Subcutaneous abdominal adipose tissue (tissue), 5 donors: Measurements from ENCODE around the gene NEMP2.
"Not testable (repeated sequence)": the region's sequence is repeated elsewhere in the genome, so short reads cannot be mapped to it uniquely, and the experiment has no call there.

ENCODE experiments used
- H3K27ac ChIP-seq: one replicate; pipeline ENCODE4 v1.7.0; 2013; ENCODE audit warnings: low read depth, mild to moderate bottlenecking, inconsistent platforms, low read length, moderate library complexity
- H3K27me3 ChIP-seq, 5 donors: one replicate each; pipeline ENCODE4 v1.7.0; 2013; ENCODE audit warnings: low read length in 5 of 5, inconsistent platforms in 1 of 5; ENCODE audit not compliant: control insufficient read depth in 5 of 5, insufficient read depth in 4 of 5
- H3K36me3 ChIP-seq, 5 donors: one replicate each; pipeline ENCODE4 v1.7.0; 2013; ENCODE audit warnings: low read length in 5 of 5; ENCODE audit not compliant: control insufficient read depth in 5 of 5, insufficient read depth in 5 of 5
- H3K4me1 ChIP-seq, 5 donors: one replicate each; pipeline ENCODE4 v1.7.0; 2013; ENCODE audit warnings: low read length in 5 of 5, mild to moderate bottlenecking in 3 of 5, moderate library complexity in 1 of 5; ENCODE audit not compliant: control insufficient read depth in 5 of 5, insufficient read depth in 5 of 5
- H3K4me3 ChIP-seq, 5 donors: one replicate each; pipeline ENCODE4 v1.7.0; 2013; ENCODE audit warnings: low read length in 5 of 5, low read depth in 1 of 5
- H3K9ac ChIP-seq, 5 donors: one replicate each; pipeline ENCODE4 v1.7.0; 2013; ENCODE audit warnings: low read length in 5 of 5, mild to moderate bottlenecking in 4 of 5, moderate library complexity in 3 of 5
- H3K9me3 ChIP-seq, 5 donors: one replicate each; pipeline ENCODE4 v1.7.0; 2013; ENCODE audit warnings: low read length in 5 of 5; ENCODE audit not compliant: control insufficient read depth in 5 of 5
- donor health status: healthy.
- donor health status: healthy.
- donor health status: healthy.
- donor health status: healthy.
- donor health status: healthy.

The NEMP2 gene

DNA sequence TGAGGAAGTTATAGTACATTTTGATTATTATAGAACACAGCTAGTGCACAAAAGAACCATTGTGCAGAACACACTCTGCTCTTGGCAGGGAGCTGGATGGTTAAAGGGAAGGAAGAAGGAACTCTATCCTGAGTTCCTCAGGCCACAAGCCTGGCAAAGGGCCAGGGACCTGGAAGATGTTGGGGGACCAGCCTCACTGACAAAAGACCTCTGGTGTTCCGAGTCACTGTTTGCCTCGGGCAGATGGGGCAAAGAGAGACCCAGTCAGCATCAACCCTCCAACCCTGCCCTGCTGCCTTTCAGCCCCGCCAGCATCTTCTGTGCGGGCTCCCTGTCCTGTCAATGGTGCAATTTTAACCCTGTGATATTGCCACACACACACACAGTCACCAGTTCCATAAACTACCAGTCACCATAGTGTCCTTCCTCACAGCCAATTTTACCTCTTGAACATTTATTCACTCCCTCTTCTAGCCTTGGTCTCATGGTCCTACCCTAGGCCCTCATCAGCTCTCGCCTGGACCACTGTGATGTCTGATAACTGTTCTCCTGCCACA, 21.9 kb downstream of the NEMP2 start:
- H3K27me3 ChIP-seq: no peaks in the 10 kb centered on the region
- peaks cover 0 to 3% (median 0%) of the 10 kb centered on the region in 5 donors for H3K4me1 ChIP-seq
- no peak overlapping the region for H3K4me3 ChIP-seq
- no peaks in the 10 kb centered on the region for H3K9me3 ChIP-seq
- H3K9ac ChIP-seq: no peak overlapping the region
- H3K27ac ChIP-seq: no peak overlapping the region
- peaks cover 8 to 27% (median 11%) of the 10 kb centered on the region in 5 donors for H3K36me3 ChIP-seq

DNA sequence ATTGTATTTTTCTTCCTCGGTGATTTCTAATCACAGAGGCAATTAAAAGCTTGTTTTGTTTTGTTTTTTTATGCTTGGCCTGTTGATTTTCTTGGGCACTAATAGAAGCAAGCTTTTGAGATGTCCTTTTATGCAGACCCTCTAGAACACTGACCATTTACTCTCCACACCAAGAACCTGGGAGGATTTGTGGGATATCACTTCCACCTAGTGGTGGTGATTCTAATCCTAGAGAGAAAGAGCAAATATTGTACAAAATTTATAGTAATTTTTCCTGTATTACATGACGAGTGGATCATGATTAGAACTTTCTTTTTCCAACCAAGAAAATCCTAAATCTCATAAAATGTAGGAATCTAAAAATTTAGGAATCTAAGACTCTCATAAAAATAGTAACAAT, 23.4 kb downstream of the NEMP2 start:
- Histone ChIP-seq H3K9ac (no peak overlapping the region), H3K9me3 (no peaks in the 10 kb centered on the region), H3K4me1 (peaks cover 0 to 9% (median 3%) of the 10 kb centered on the region in 5 donors), H3K27ac (no peak overlapping the region), H3K36me3 (peaks cover 8 to 27% (median 10%) of the 10 kb centered on the region in 5 donors), H3K4me3 (no peak overlapping the region), H3K27me3 (no peaks in the 10 kb centered on the region)

DNA sequence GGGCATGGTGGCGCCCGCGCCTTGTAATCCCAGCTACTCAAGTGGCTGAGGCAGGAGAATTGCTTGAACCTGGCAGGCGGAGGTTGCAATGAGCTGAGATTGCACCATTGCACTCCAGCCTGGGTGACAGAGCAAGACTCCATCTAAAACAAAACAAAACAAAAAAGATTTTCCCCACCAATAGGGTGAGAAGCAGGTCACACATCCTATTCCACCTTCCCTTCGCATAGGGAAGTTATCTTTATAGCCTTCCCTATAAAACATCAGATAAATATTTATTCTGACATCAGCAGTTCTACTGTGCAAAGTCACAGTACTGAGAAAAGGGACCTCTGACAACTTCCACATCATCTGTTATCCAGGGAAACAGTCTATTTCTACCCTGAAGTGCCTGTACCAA, 24.6 kb downstream of the NEMP2 start:
- peaks cover 10 to 30% (median 11%) of the 10 kb centered on the region in 5 donors for H3K36me3 ChIP-seq
- not testable (repeated sequence) for H3K9me3 ChIP-seq, H3K4me3 ChIP-seq, H3K4me1 ChIP-seq, H3K27ac ChIP-seq, H3K27me3 ChIP-seq, H3K9ac ChIP-seq

DNA sequence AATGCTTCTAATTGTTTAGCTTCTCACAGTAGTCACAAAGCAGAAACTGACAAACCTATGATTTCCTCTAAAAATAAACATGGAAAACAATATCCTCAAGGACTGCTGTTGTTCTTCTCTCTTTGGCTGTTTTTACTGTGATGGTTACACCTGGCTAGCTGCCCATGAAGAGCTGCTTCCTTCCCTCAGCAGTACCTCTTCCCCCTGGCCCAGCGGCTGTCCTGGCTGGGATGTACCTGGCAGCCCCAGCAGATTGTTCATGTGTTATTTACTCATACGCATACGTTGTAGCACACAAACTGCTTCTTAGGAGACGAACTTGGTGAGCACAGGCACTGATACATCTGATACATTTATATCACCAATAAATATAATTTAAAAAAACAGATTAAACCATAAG, 27.4 kb downstream of the NEMP2 start:
- peak overlapping the region in 1 of 5 donors; percentile 63 for H3K9ac ChIP-seq
- no peaks in the 10 kb centered on the region for H3K27me3 ChIP-seq
- peak overlapping the region; percentile 43 for H3K27ac ChIP-seq
- H3K4me1 ChIP-seq: peaks cover 0 to 25% (median 3%) of the 10 kb centered on the region in 5 donors
- no peaks in the 10 kb centered on the region for H3K9me3 ChIP-seq
- H3K4me3 ChIP-seq: no peak overlapping the region
- H3K36me3 ChIP-seq: peaks cover 4 to 15% (median 8%) of the 10 kb centered on the region in 5 donors

DNA sequence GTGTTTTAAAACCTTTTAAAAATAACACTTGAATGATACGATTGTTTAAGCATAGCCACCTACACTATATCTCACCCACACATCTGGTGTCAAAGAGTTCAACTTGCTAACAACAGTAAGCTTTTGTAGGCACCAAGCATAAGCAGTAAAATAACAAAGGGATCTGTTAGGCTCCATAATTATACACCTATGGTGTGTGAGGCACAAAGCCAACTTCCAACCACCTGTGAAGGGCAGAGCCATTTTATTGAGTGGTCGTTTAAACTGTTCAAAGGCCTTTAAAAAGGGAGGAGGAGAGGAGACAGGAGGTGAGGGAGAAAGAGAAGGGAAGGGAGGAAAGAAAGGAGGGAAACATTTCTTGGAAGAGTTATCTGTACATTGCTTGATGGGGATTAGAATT, 27.9 kb downstream of the NEMP2 start:
- Histone ChIP-seq H3K9ac (peak overlapping the region in 1 of 5 donors; percentile 63), H3K4me3 (no peak overlapping the region), H3K9me3 (no peaks in the 10 kb centered on the region), H3K36me3 (peaks cover 4 to 15% (median 8%) of the 10 kb centered on the region in 5 donors), H3K27ac (peak overlapping the region; percentile 43), H3K27me3 (no peaks in the 10 kb centered on the region), H3K4me1 (peaks cover 0 to 28% (median 3%) of the 10 kb centered on the region in 5 donors)

DNA sequence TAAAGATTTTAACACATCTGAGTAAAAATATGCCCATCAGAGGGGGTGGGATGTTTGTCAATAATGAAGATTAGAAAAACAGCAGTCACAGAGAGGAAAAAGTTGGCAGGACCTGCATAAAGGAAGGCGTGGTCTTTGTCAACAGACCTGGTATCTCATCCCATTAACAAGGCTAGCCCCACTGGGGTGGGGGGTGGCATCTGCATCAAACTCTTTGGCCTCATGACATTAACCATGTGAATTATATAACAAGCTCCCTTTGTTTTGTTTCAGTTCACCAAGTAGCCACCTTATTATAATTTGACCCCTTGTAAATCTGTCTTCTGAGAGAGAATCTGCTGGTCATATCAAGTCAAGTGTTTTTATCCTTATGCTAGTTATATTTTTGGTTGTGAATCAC, 28.8 kb downstream of the NEMP2 start:
- Histone ChIP-seq H3K4me1 (peaks cover 0 to 37% (median 3%) of the 10 kb centered on the region in 5 donors), H3K9ac (no peak overlapping the region), H3K9me3 (no peaks in the 10 kb centered on the region), H3K27me3 (no peaks in the 10 kb centered on the region), H3K36me3 (peaks cover 4 to 21% (median 8%) of the 10 kb centered on the region in 5 donors), H3K4me3 (no peak overlapping the region), H3K27ac (no peak overlapping the region)

DNA sequence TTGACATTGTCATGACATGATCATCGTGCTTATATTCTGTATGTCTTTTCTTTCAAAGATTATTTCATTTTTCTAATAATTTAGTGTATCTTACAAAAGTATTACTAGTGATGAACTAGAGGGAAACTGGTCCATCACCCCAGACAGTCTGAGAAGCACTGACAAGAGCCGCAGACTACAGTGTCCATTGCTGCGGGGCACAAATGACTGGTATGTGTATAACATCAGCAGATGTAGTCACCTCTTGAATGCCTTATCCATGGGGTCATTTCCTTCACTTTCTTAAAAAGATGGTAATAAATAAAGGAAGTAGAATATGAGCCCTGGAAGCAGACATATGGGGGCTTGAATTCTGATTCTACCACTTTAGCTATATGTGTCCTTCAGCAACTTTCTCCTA, 29.6 kb downstream of the NEMP2 start:
- H3K27me3 ChIP-seq: no peaks in the 10 kb centered on the region
- no peak overlapping the region for H3K27ac ChIP-seq
- H3K9me3 ChIP-seq: no peaks in the 10 kb centered on the region
- peaks cover 0 to 43% (median 4%) of the 10 kb centered on the region in 5 donors for H3K4me1 ChIP-seq
- H3K9ac ChIP-seq: no peak overlapping the region
- H3K4me3 ChIP-seq: no peak overlapping the region
- H3K36me3 ChIP-seq: peaks cover 7 to 22% (median 11%) of the 10 kb centered on the region in 5 donors

DNA sequence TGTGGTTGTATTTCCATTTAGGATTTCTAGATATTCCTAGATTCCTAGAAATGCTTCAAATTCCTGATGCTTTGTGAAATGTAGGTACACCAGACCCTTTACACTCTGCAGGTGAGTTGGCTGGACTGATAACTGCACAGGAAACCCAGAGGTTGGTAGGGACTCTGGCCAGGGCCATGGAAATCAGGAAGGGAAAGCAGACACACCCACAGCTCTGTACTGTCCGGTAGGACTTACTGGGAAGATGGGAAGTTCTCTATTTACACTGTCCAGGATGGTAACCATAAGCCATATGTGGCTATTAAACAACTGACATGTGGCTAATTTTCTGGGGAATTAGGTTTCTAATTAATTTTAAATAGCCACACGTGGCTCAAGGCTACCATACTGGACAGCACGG, 31.4 kb downstream of the NEMP2 start:
- peaks cover 7 to 16% (median 8%) of the 10 kb centered on the region in 5 donors for H3K36me3 ChIP-seq
- peaks cover 0 to 46% (median 4%) of the 10 kb centered on the region in 5 donors for H3K4me1 ChIP-seq
- no peaks in the 10 kb centered on the region for H3K27me3 ChIP-seq
- H3K27ac ChIP-seq: no peak overlapping the region
- no peak overlapping the region for H3K9ac ChIP-seq
- no peaks in the 10 kb centered on the region for H3K9me3 ChIP-seq
- H3K4me3 ChIP-seq: no peak overlapping the region

DNA sequence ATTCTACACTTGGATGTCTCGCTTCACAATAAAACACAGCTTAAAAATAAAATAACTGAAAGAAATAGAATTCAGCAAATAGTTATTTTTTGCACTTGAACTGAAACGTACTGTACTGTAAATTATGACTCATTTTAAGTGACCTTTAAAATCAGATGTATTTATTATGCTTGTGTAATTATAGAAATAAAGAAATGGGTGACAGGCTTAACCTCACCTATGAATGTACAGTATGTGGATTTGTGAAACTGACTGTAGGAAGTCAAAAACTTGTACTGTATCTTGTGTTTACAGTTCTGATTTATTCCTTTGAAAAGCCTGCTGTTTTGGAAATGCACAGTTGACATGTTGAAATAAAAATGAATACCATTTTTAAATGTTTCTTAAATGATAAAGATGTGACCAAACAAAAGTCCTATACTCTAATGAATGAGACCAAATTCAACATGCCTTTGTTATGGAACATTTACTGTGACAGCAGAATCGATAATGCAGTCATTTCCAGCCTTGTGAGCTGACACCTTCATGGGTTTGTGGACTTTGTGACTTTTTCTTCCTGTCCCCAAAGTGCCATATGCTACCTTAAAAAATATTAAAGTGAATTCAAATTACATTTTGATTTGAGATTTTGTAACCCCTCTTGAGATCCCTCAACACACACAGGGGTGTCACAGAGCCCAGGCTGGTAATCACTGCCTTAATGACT, 32.7 kb downstream of the NEMP2 start:
- peak overlapping the region; percentile 43 for H3K27ac ChIP-seq
- peaks cover 7 to 19% (median 12%) of the 10 kb centered on the region in 5 donors for H3K36me3 ChIP-seq
- H3K4me3 ChIP-seq: no peak overlapping the region
- no peaks in the 10 kb centered on the region for H3K27me3 ChIP-seq
- H3K9ac ChIP-seq: no peak overlapping the region
- H3K4me1 ChIP-seq: peaks cover 0 to 41% (median 4%) of the 10 kb centered on the region in 5 donors
- H3K9me3 ChIP-seq: no peaks in the 10 kb centered on the region

DNA sequence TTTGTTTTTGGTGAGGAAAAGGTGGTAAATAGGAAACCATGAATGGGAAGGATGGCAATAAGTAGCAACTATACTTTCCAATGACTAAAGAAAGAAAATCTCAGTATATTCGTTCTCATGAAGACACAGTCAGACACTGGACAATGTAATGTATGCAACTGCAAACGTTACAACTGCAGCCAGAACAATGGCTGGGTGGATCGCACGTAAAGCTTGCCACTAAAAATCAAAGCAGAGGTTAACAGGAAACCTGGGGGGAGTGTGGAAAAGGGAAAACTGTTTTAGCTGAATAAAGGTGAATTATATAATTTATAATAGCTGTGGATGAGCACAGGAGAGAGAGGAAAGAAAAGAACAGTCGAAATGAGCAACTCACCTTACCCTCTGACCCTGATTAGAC, 33.3 kb downstream of the NEMP2 start:
- no peak overlapping the region for H3K9ac ChIP-seq
- no peaks in the 10 kb centered on the region for H3K27me3 ChIP-seq
- H3K4me1 ChIP-seq: peaks cover 0 to 37% (median 4%) of the 10 kb centered on the region in 5 donors
- no peaks in the 10 kb centered on the region for H3K9me3 ChIP-seq
- H3K27ac ChIP-seq: peak overlapping the region; percentile 43
- peaks cover 7 to 19% (median 12%) of the 10 kb centered on the region in 5 donors for H3K36me3 ChIP-seq
- H3K4me3 ChIP-seq: no peak overlapping the region
